Measurements from ENCODE around the gene SNX27.

Gene SNX27

GRCh38 chr1:151578941-151579340 lies 32.9 kb upstream of the SNX27 start:
- DNase-seq (ENCODE audit: low spot score) (no peak), ATAC-seq (ENCODE audit: low read depth) (no peak)
- Histone ChIP-seq H3K27ac (ENCODE audit: poor library complexity, severe bottlenecking) (peak overlapping the region; percentile 42), H3K9me3 (ENCODE audit: severe bottlenecking) (no peaks in the 10 kb centered on the region), H3K27me3 (ENCODE audit: insufficient read depth, poor library complexity, severe bottlenecking) (no peaks in the 10 kb centered on the region), H3K36me3 (ENCODE audit: low read depth) (peaks cover 93% of the 10 kb centered on the region), H3K4me3 (ENCODE audit: severe bottlenecking) (no peak overlapping the region), H3K4me1 (ENCODE audit: insufficient read depth, poor library complexity, severe bottlenecking) (peaks cover 26% of the 10 kb centered on the region)
- TF ChIP-seq CTCF (IDR thresholded peaks at IDR 0.05; ENCODE audit: poor library complexity, severe bottlenecking), result no peak

- TF ChIP-seq CTCF (IDR thresholded peaks at IDR 0.05; ENCODE audit: poor library complexity, severe bottlenecking), result no peak
- no peaks in the 10 kb centered on the region for H3K27me3 ChIP-seq (ENCODE audit: insufficient read depth, poor library complexity, severe bottlenecking)
- DNase-seq (ENCODE audit: low spot score) (no peak), ATAC-seq (ENCODE audit: low read depth) (peak; percentile 58)
- H3K9me3 ChIP-seq (ENCODE audit: severe bottlenecking), result no peaks in the 10 kb centered on the region
- H3K27ac ChIP-seq (ENCODE audit: poor library complexity, severe bottlenecking), result peak overlapping the region; percentile 42
- peaks cover 86% of the 10 kb centered on the region for H3K36me3 ChIP-seq (ENCODE audit: low read depth)
- H3K4me3 ChIP-seq (ENCODE audit: severe bottlenecking), result no peak overlapping the region
- peaks cover 28% of the 10 kb centered on the region for H3K4me1 ChIP-seq (ENCODE audit: insufficient read depth, poor library complexity, severe bottlenecking)
Measured at GRCh38 chr1:151579436-151580225, 32.2 kb upstream of the SNX27 start.

GRCh38 chr1:151581451-151581850 lies 30.4 kb upstream of the SNX27 start:
- peaks cover 40% of the 10 kb centered on the region for H3K4me1 ChIP-seq (ENCODE audit: insufficient read depth, poor library complexity, severe bottlenecking)
- no peak for TF ChIP-seq CTCF (IDR thresholded peaks at IDR 0.05; ENCODE audit: poor library complexity, severe bottlenecking)
- peaks cover 68% of the 10 kb centered on the region for H3K36me3 ChIP-seq (ENCODE audit: low read depth)
- H3K27me3 ChIP-seq (ENCODE audit: insufficient read depth, poor library complexity, severe bottlenecking), result no peaks in the 10 kb centered on the region
- no peak overlapping the region for H3K4me3 ChIP-seq (ENCODE audit: severe bottlenecking)
- peak overlapping the region; percentile 83 for H3K27ac ChIP-seq (ENCODE audit: poor library complexity, severe bottlenecking)
- no peak for DNase-seq (ENCODE audit: low spot score)
- H3K9me3 ChIP-seq (ENCODE audit: severe bottlenecking), result no peaks in the 10 kb centered on the region
- ATAC-seq (ENCODE audit: low read depth), result no peak

- DNase-seq (ENCODE audit: low spot score) (no peak), ATAC-seq (ENCODE audit: low read depth) (no peak)
- Histone ChIP-seq H3K4me3 (ENCODE audit: severe bottlenecking) (no peak overlapping the region), H3K27me3 (ENCODE audit: insufficient read depth, poor library complexity, severe bottlenecking) (no peaks in the 10 kb centered on the region), H3K36me3 (ENCODE audit: low read depth) (peaks cover 63% of the 10 kb centered on the region), H3K4me1 (ENCODE audit: insufficient read depth, poor library complexity, severe bottlenecking) (peaks cover 44% of the 10 kb centered on the region), H3K9me3 (ENCODE audit: severe bottlenecking) (no peaks in the 10 kb centered on the region), H3K27ac (ENCODE audit: poor library complexity, severe bottlenecking) (peak overlapping the region; percentile 83)
- TF ChIP-seq CTCF (IDR thresholded peaks at IDR 0.05; ENCODE audit: poor library complexity, severe bottlenecking), result no peak
Measured at GRCh38 chr1:151581921-151582320, 29.9 kb upstream of the SNX27 start.

GRCh38 chr1:151583796-151584195 lies 28.1 kb upstream of the SNX27 start:
- H3K4me1 ChIP-seq (ENCODE audit: insufficient read depth, poor library complexity, severe bottlenecking), result peaks cover 41% of the 10 kb centered on the region
- no peak overlapping the region for H3K4me3 ChIP-seq (ENCODE audit: severe bottlenecking)
- peak overlapping the region; percentile 83 for H3K27ac ChIP-seq (ENCODE audit: poor library complexity, severe bottlenecking)

More at GRCh38 chr1:151583796-151584195, 28.1 kb upstream of the SNX27 start:
- H3K9me3 ChIP-seq (ENCODE audit: severe bottlenecking), result no peaks in the 10 kb centered on the region
- DNase-seq (ENCODE audit: low spot score), result no peak
- H3K27me3 ChIP-seq (ENCODE audit: insufficient read depth, poor library complexity, severe bottlenecking), result no peaks in the 10 kb centered on the region
- H3K36me3 ChIP-seq (ENCODE audit: low read depth), result peaks cover 45% of the 10 kb centered on the region
- ATAC-seq (ENCODE audit: low read depth), result no peak; the same call in 2 of the 3 replicates
- TF ChIP-seq CTCF (IDR thresholded peaks at IDR 0.05; ENCODE audit: poor library complexity, severe bottlenecking), result no peak

Data from RWPE2 (cell line).